Neural cell (in vitro differentiated cells): ENCODE data around the gene PPP4R2. TPM values are rescaled to one million over a fixed set of nuclear protein-coding genes. Genes with fewer than 3 reads are reported as not detected.

Experiments
- H2AFZ ChIP-seq: fragments of 200-600, 300-800 bp; sonication (generic), shearing (Covaris generic); 2 replicates; pipeline ENCODE4 v1.6.0; 2014; ENCODE audit warnings: low read depth, mild to moderate bottlenecking, antibody characterized with exemption, low read length, moderate library complexity
- H3F3A ChIP-seq: fragments of 200-600 bp; shearing (Covaris generic); 2 replicates; pipeline ENCODE4 v1.6.1; 2016; ENCODE audit warnings: mild to moderate bottlenecking, moderate library complexity, mixed read lengths, antibody characterized with exemption, low read length; ENCODE audit not compliant: insufficient read depth, poor library complexity, severe bottlenecking
- H3K27ac ChIP-seq: fragments of 200-600, 300-800 bp; sonication (generic), shearing (Covaris generic); 2 replicates; pipeline ENCODE4 v1.5.1; 2014; ENCODE audit warnings: mild to moderate bottlenecking, low read length, moderate library complexity
- H3K27me3 ChIP-seq: fragments of 300-800, 200-600 bp; sonication (generic), shearing (Covaris generic); 2 replicates; pipeline ENCODE4 v1.6.0; 2014; ENCODE audit warnings: mild to moderate bottlenecking, low read depth, low read length, moderate library complexity; ENCODE audit not compliant: insufficient read depth
- H3K36me3 ChIP-seq: fragments of 300-800, 200-600 bp; sonication (generic), shearing (Covaris generic); 2 replicates; pipeline ENCODE4 v1.5.1; 2014; ENCODE audit warnings: mild to moderate bottlenecking, antibody characterized with exemption, low read length, moderate library complexity; ENCODE audit not compliant: insufficient read depth
- H3K4me2 ChIP-seq: fragments of 300-800, 200-600 bp; sonication (generic), shearing (Covaris generic); 2 replicates; pipeline ENCODE4 v1.6.0; 2014; ENCODE audit warnings: mild to moderate bottlenecking, low read length
- H3K4me3 ChIP-seq: fragments of 300-800, 200-600 bp; sonication (generic), shearing (Covaris generic); 2 replicates; pipeline ENCODE4 v1.5.1; 2014; ENCODE audit warnings: mild to moderate bottlenecking, low read length, moderate library complexity
- H3K79me2 ChIP-seq: fragments of 200-600 bp; shearing (Covaris generic); replicated peaks from 2 replicates; pipeline ENCODE4 v1.6.0; 2014; ENCODE audit warnings: mild to moderate bottlenecking, low read length, moderate library complexity; ENCODE audit not compliant: insufficient read depth
- H3K9ac ChIP-seq: fragments of 300-800, 200-600 bp; sonication (generic), shearing (Covaris generic); 2 replicates; pipeline ENCODE4 v1.6.1; 2016; ENCODE audit warnings: mild to moderate bottlenecking, low read length, mixed read lengths
- H3K9me2 ChIP-seq: fragments of 200-600 bp; shearing (Covaris generic); 2 replicates; pipeline ENCODE4 v1.6.1; 2016; ENCODE audit warnings: mild to moderate bottlenecking, low read length, mixed read lengths; ENCODE audit not compliant: insufficient read depth
- H3K9me3 ChIP-seq: fragments of 200-600, 300-800 bp; sonication (generic), shearing (Covaris generic); 2 replicates; pipeline ENCODE4 v1.6.1; 2016; ENCODE audit warnings: mild to moderate bottlenecking, mixed run types, low read length, moderate library complexity, mixed read lengths
- H4K20me1 ChIP-seq: fragments of 200-600 bp; shearing (Covaris generic); 2 replicates; pipeline ENCODE4 v1.6.1; 2016; ENCODE audit warnings: mild to moderate bottlenecking, mixed run types; ENCODE audit not compliant: insufficient read depth
- CTCF ChIP-seq: fragments of 450-650 bp; IDR thresholded peaks from 2 replicates; pipeline ENCODE4 v1.5.1; 2014; ENCODE audit warnings: antibody characterized with exemption, mild to moderate bottlenecking, moderate library complexity; ENCODE audit not compliant: poor library complexity, severe bottlenecking
- EP300 ChIP-seq: fragments of 450-650 bp; conservative IDR thresholded peaks from 2 replicates; pipeline ENCODE4 v1.6.1; 2014; ENCODE audit warnings: antibody characterized with exemption, mild to moderate bottlenecking, moderate library complexity; ENCODE audit not compliant: poor library complexity, severe bottlenecking
- EZH2 ChIP-seq: fragments of 200-600, 300-800 bp; shearing (Covaris generic), sonication (generic); IDR thresholded peaks from 2 replicates; pipeline ENCODE4 v1.6.1; 2014; ENCODE audit warnings: antibody characterized with exemption, low read length, borderline replicate concordance, mild to moderate bottlenecking; ENCODE audit not compliant: insufficient read depth, poor library complexity, severe bottlenecking
- MXI1 ChIP-seq: fragments of 450-650 bp; conservative IDR thresholded peaks from 2 replicates; pipeline ENCODE4 v1.6.1; 2014; ENCODE audit warnings: antibody characterized with exemption, mild to moderate bottlenecking; ENCODE audit not compliant: poor library complexity, severe bottlenecking
- POLR2AphosphoS5 ChIP-seq: IDR thresholded peaks from 2 replicates; pipeline ENCODE4 v1.6.1; 2012
- RAD21 ChIP-seq: fragments of 450-650 bp; conservative IDR thresholded peaks from 2 replicates; pipeline ENCODE4 v1.6.1; 2014; ENCODE audit warnings: antibody characterized with exemption, mild to moderate bottlenecking, moderate library complexity
- REST ChIP-seq: IDR thresholded peaks from 2 replicates; pipeline ENCODE4 v1.6.1; 2012; ENCODE audit warnings: borderline replicate concordance
- SMC3 ChIP-seq: fragments of 450-650 bp; conservative IDR thresholded peaks from 2 replicates; pipeline ENCODE4 v1.6.1; 2014; ENCODE audit warnings: antibody characterized with exemption, mild to moderate bottlenecking, moderate library complexity; ENCODE audit not compliant: poor library complexity
- TAF1 ChIP-seq: IDR thresholded peaks from 2 replicates; pipeline ENCODE4 v1.6.1; 2012; ENCODE audit warnings: low read depth
- polyA plus RNA-seq: library from polyadenylated mRNA; depleted of rRNA; stranded (reverse); fragments of >200 nt; gene quantifications from 2 replicates; pipeline ENCODE4 v1.2.3, GENCODE V29; 2014

PPP4R2 gene
- polyA plus RNA-seq, 1 donor from 2014 or later, result 65.5 TPM

- H4K20me1 ChIP-seq, result no peaks in the 10 kb centered on the region
- H3K79me2 ChIP-seq, result no peaks in the 10 kb centered on the region
- no peak overlapping the region for H3K4me3 ChIP-seq
- no peak overlapping the region for H3K4me2 ChIP-seq
- no peak overlapping the region for H2AFZ ChIP-seq
- H3K27ac ChIP-seq, result no peak overlapping the region
- no peaks in the 10 kb centered on the region for H3K9me3 ChIP-seq
- TF ChIP-seq CTCF, result no peak
- TF ChIP-seq EZH2, result no peak
- no peak for TF ChIP-seq SMC3
- no peak for TF ChIP-seq MXI1
- TF ChIP-seq EP300, result no peak
- no peak for TF ChIP-seq POLR2AphosphoS5
- no peak for TF ChIP-seq RAD21
- TF ChIP-seq TAF1, result no peak
- TF ChIP-seq REST, result no peak
- H3F3A ChIP-seq, result no peaks in the 10 kb centered on the region
- no peaks in the 10 kb centered on the region for H3K27me3 ChIP-seq
- no peak overlapping the region for H3K9ac ChIP-seq
- no peaks in the 10 kb centered on the region for H3K36me3 ChIP-seq
- H3K9me2 ChIP-seq, result no peaks in the 10 kb centered on the region
Observed at GRCh38 chr3:73072634-73073033, 76.0 kb downstream of the PPP4R2 start.

- H3K27ac ChIP-seq, result no peak overlapping the region
- no peak overlapping the region for H3K4me3 ChIP-seq
- H3K9me2 ChIP-seq, result no peaks in the 10 kb centered on the region
- no peak overlapping the region for H2AFZ ChIP-seq
- no peaks in the 10 kb centered on the region for H3K9me3 ChIP-seq
- H3K79me2 ChIP-seq, result no peaks in the 10 kb centered on the region
- H4K20me1 ChIP-seq, result no peaks in the 10 kb centered on the region
- TF ChIP-seq RAD21 (no peak), POLR2AphosphoS5 (no peak), TAF1 (no peak), MXI1 (no peak), SMC3 (no peak), CTCF (no peak), EP300 (no peak), EZH2 (no peak), REST (no peak)
- H3K9ac ChIP-seq, result no peak overlapping the region
- no peak overlapping the region for H3K4me2 ChIP-seq
- H3K36me3 ChIP-seq, result no peaks in the 10 kb centered on the region
- no peaks in the 10 kb centered on the region for H3K27me3 ChIP-seq
- no peaks in the 10 kb centered on the region for H3F3A ChIP-seq
Observed at GRCh38 chr3:73073091-73073707, 76.6 kb downstream of the PPP4R2 start.
